Osteoblast (primary cell): ENCODE data around the gene DDX60. TPM values are rescaled to one million over a fixed set of nuclear protein-coding genes. Genes with fewer than 3 reads are reported as not detected.
A peak's percentile ranks its signal among the peaks of the same experiment; 100 is the strongest.

Experiments used
- DNase-seq: peaks from one replicate; pipeline ENCODE4 v3.0.0; 2011; ENCODE audit warnings: low spot score, mixed read lengths; ENCODE audit not compliant: insufficient read length; ENCODE audit errors: missing footprints
- H2AFZ ChIP-seq: 2 replicates; pipeline ENCODE4 v1.6.0; 2011; ENCODE audit warnings: mild to moderate bottlenecking, low read length
- H3K27ac ChIP-seq: 2 replicates; pipeline ENCODE4 v1.5.1; 2011; ENCODE audit warnings: mild to moderate bottlenecking, low read depth, low read length, moderate library complexity
- H3K27me3 ChIP-seq: 2 replicates; pipeline ENCODE4 v1.6.0; 2012; ENCODE audit warnings: mild to moderate bottlenecking, control low read depth, inconsistent platforms, low read length, moderate library complexity; ENCODE audit not compliant: insufficient read depth
- H3K36me3 ChIP-seq: 2 replicates; pipeline ENCODE4 v1.5.1; 2011; ENCODE audit warnings: mild to moderate bottlenecking, low read length, control low read depth, moderate library complexity; ENCODE audit not compliant: insufficient read depth
- H3K4me1 ChIP-seq: 2 replicates; pipeline ENCODE4 v1.5.1; 2011; ENCODE audit warnings: mild to moderate bottlenecking, low read length, control low read depth, moderate library complexity; ENCODE audit not compliant: insufficient read depth
- H3K4me2 ChIP-seq: 2 replicates; pipeline ENCODE4 v1.6.0; 2011; ENCODE audit warnings: mild to moderate bottlenecking, low read length; ENCODE audit not compliant: insufficient read depth
- H3K4me3 ChIP-seq: fragments of 200-600 bp; sonication (generic); 3 replicates; pipeline ENCODE4 v1.5.1; 2012; ENCODE audit warnings: mild to moderate bottlenecking, low read length, inconsistent platforms; ENCODE audit not compliant: insufficient read depth
- H3K79me2 ChIP-seq: 2 replicates; pipeline ENCODE4 v1.6.0; 2012; ENCODE audit warnings: mild to moderate bottlenecking, low read length, control low read depth, inconsistent platforms; ENCODE audit not compliant: insufficient read depth
- H3K9me3 ChIP-seq: 2 replicates; pipeline ENCODE4 v1.5.1; 2011; ENCODE audit warnings: low read depth, low read length, control low read depth
- H4K20me1 ChIP-seq: 2 replicates; pipeline ENCODE4 v1.6.0; 2012; ENCODE audit warnings: mild to moderate bottlenecking, low read length, control low read depth; ENCODE audit not compliant: insufficient read depth
- CTCF ChIP-seq: IDR thresholded peaks from 2 replicates; pipeline ENCODE4 v1.5.1; 2011; ENCODE audit warnings: mild to moderate bottlenecking, low read depth, low read length, moderate library complexity; ENCODE audit errors: extremely low read depth
- total RNA-seq: library from RNA; depleted of rRNA; stranded (reverse); fragments of >200 nt; gene quantifications from 2 replicates; pipeline ENCODE4 v1.2.3, GENCODE V29; 2012

The DDX60 gene
- total RNA-seq, 1 donor = 19.5 TPM

DNA sequence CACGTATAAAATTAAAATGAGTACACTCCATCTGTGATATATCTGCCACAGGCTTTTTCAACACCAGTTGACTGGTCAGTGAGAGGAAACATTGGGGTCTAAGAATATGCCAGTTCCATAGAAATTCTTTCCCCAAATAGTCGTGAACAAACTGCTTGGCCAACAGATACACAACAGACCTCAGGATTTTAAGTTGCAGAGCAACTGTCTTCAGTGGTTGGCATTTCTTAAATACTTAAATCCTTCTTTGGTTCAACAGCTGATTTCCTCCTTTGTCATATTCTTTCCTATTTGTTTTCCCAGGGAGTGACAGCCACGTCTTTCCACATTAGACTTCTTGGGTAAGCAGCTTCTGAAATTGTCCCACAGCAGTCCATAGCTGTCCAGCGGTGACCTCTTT lies 7.0 kb upstream of the DDX60 start:
- Histone ChIP-seq H3K4me2 (no peak overlapping the region), H2AFZ (no peak overlapping the region), H3K4me1 (no peaks in the 10 kb centered on the region), H4K20me1 (no peaks in the 10 kb centered on the region), H3K36me3 (no peaks in the 10 kb centered on the region), H3K4me3 (no peak overlapping the region), H3K27me3 (no peaks in the 10 kb centered on the region), H3K9me3 (no peaks in the 10 kb centered on the region), H3K27ac (no peak overlapping the region), H3K79me2 (no peaks in the 10 kb centered on the region)
- no peak for DNase-seq
- TF ChIP-seq CTCF = no peak

DNA sequence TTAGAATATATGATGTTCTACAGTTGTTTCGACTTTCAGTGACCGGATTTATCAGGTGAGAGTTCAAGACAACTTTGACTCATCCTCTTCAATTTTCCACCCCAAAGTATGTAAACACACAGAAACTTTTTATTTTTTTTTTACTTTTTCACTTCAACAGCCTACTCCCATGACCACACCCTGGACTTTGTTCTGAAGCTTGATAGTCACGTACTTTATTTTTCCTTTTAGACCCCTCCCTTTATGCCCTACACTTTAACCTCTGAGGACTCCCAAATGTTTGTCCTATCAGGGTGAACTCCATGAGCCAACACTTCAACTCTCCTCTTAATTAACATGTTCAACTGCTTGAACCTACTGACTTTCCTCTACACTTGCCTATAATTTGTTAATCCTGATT lies 2.5 kb upstream of the DDX60 start:
- TF ChIP-seq CTCF = no peak
- Histone ChIP-seq H3K27me3 (no peaks in the 10 kb centered on the region), H4K20me1 (no peaks in the 10 kb centered on the region), H3K4me1 (peaks cover 5% of the 10 kb centered on the region), H2AFZ (no peak overlapping the region), H3K9me3 (no peaks in the 10 kb centered on the region), H3K36me3 (no peaks in the 10 kb centered on the region), H3K79me2 (no peaks in the 10 kb centered on the region), H3K27ac (no peak overlapping the region), H3K4me3 (no peak overlapping the region), H3K4me2 (no peak overlapping the region)
- no peak for DNase-seq

DNA sequence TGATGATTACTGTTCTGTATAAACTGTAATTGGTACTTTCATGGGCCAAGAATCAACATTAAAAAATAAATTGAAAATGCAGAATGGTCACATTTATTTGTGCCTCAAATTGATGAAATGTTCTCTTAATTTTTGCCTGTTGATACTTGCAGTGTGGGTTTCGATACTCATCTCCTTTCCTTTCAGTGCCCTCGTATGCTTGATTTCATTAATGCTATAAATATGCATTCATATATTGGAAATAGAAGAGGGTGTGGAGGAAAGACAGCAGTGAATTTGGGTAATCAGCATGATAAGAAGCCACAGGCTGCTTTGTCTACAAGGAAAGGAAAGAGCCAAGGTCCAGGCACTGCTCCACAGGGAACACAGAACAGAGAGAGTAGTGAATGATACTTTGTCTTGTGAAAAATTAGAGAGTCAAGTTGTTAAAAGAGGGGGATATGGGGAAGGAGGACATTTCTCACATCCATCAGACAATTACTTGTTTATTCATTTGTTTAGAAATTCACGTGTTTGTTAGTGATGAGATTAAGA lies 1.0 kb upstream of the DDX60 start:
- H3K27me3 ChIP-seq = no peaks in the 10 kb centered on the region
- DNase-seq = no peak
- no peak overlapping the region for H3K27ac ChIP-seq
- no peaks in the 10 kb centered on the region for H4K20me1 ChIP-seq
- H3K79me2 ChIP-seq = no peaks in the 10 kb centered on the region
- H2AFZ ChIP-seq = peak overlapping the region; percentile 58
- peak overlapping the region; percentile 98 for H3K4me3 ChIP-seq
- H3K9me3 ChIP-seq = no peaks in the 10 kb centered on the region
- peak overlapping the region; percentile 83 for H3K4me2 ChIP-seq
- H3K36me3 ChIP-seq = no peaks in the 10 kb centered on the region
- peaks cover 5% of the 10 kb centered on the region for H3K4me1 ChIP-seq
- no peak for TF ChIP-seq CTCF

DNA sequence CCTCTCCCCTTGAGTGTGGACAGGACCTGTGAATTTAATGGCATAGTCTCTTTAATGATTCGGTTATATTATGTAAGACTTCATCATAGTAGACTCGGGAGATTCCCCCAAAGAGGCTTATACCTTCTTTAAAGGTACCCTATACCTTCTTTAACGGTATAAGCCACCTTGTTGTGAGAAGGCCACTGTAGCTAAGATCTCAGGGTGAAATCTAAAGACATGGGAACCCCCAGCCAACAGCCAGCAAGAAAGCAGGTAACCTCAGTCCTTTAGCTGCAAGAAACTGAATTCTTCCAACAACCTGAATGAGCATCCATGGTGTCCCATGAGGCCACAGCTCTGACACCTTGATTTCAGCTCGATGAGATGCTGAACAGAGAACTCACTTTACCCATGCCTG lies 931 bp downstream of the DDX60 start:
- Histone ChIP-seq H2AFZ (peak overlapping the region; percentile 99), H3K4me1 (peaks cover 5% of the 10 kb centered on the region), H3K36me3 (no peaks in the 10 kb centered on the region), H3K9me3 (no peaks in the 10 kb centered on the region), H3K27me3 (no peaks in the 10 kb centered on the region), H3K27ac (peak overlapping the region; percentile 89), H3K4me2 (peak overlapping the region; percentile 83), H3K79me2 (no peaks in the 10 kb centered on the region), H3K4me3 (peak overlapping the region; percentile 98), H4K20me1 (no peaks in the 10 kb centered on the region)
- no peak for TF ChIP-seq CTCF
- peak; percentile 23 for DNase-seq
